CD4-positive, alpha-beta T cell treated with Interleukin-10 for 1 hour (primary cell): ENCODE data around the gene AGAP5.
"Not testable (repeated sequence)": the region's sequence is repeated elsewhere in the genome, so short reads cannot be mapped to it uniquely, and the experiment has no call there.

Experiments
- DNase-seq: peaks from one replicate; pipeline ENCODE4 v3.0.0-alpha.2; 2020

AGAP5 gene

GRCh38 chr10:73697675-73698159 lies at the start of gene AGAP5:
Gene AGAP5, minus strand, starts transcription at chr10:73698109. Its CDS starts 354 bp downstream, at chr10:73697755.
- not testable (repeated sequence) for DNase-seq

GRCh38 chr10:73746721-73747120 lies 48.8 kb upstream of the AGAP5 start:
- no peak for DNase-seq

- peak; percentile 57 for DNase-seq
These were observed 46.7 kb upstream of the AGAP5 start for GRCh38 chr10:73744664-73744975.

GRCh38 chr10:73743905-73744663 lies 46.2 kb upstream of the AGAP5 start, which contains the start of gene SEC24C:
Gene SEC24C, plus strand, starts transcription at chr10:73744372. Its CDS starts 2,461 bp downstream, at chr10:73746833.
- DNase-seq = peak; percentile 96

GRCh38 chr10:73743327-73743904 lies 45.5 kb upstream of the AGAP5 start:
- DNase-seq = no peak

- no peak for DNase-seq
These were observed 44.5 kb upstream of the AGAP5 start for GRCh38 chr10:73742454-73742734.

GRCh38 chr10:73740501-73741254 lies 42.8 kb upstream of the AGAP5 start:
- DNase-seq = not testable (repeated sequence)

GRCh38 chr10:73734796-73735305 lies 36.9 kb upstream of the AGAP5 start:
- no peak for DNase-seq

GRCh38 chr10:73734028-73734720 lies 36.3 kb upstream of the AGAP5 start:
- DNase-seq = no peak

GRCh38 chr10:73732931-73733623 lies 35.2 kb upstream of the AGAP5 start:
- DNase-seq = no peak

GRCh38 chr10:73732426-73732825 lies 34.5 kb upstream of the AGAP5 start:
- no peak for DNase-seq

- no peak for DNase-seq
These were observed 33.9 kb upstream of the AGAP5 start for GRCh38 chr10:73731588-73732375.

GRCh38 chr10:73730153-73730906 lies 32.4 kb upstream of the AGAP5 start:
- peak; percentile 94 for DNase-seq

- DNase-seq = peak; percentile 42
These were observed 31.9 kb upstream of the AGAP5 start for GRCh38 chr10:73729781-73730152.

- no peak for DNase-seq
These were observed 25.6 kb upstream of the AGAP5 start for GRCh38 chr10:73723516-73723915.

- not testable (repeated sequence) for DNase-seq
These were observed 22.7 kb upstream of the AGAP5 start for GRCh38 chr10:73720561-73720960.

- DNase-seq = no peak
These were observed 19.6 kb upstream of the AGAP5 start for GRCh38 chr10:73717556-73717955.

- DNase-seq = no peak
These were observed 18.3 kb upstream of the AGAP5 start for GRCh38 chr10:73716251-73716650.

- DNase-seq = not testable (repeated sequence)
These were observed 17.6 kb upstream of the AGAP5 start for GRCh38 chr10:73715179-73716156.

GRCh38 chr10:73714483-73714882 lies 16.6 kb upstream of the AGAP5 start:
- not testable (repeated sequence) for DNase-seq
